ENCODE results near the gene ANKRD39.
A peak's percentile ranks its signal among the peaks of the same experiment; 100 is the strongest.
"Not testable (repeated sequence)": the region's sequence is repeated elsewhere in the genome, so short reads cannot be mapped to it uniquely, and the experiment has no call there.

Gene ANKRD39

DNA sequence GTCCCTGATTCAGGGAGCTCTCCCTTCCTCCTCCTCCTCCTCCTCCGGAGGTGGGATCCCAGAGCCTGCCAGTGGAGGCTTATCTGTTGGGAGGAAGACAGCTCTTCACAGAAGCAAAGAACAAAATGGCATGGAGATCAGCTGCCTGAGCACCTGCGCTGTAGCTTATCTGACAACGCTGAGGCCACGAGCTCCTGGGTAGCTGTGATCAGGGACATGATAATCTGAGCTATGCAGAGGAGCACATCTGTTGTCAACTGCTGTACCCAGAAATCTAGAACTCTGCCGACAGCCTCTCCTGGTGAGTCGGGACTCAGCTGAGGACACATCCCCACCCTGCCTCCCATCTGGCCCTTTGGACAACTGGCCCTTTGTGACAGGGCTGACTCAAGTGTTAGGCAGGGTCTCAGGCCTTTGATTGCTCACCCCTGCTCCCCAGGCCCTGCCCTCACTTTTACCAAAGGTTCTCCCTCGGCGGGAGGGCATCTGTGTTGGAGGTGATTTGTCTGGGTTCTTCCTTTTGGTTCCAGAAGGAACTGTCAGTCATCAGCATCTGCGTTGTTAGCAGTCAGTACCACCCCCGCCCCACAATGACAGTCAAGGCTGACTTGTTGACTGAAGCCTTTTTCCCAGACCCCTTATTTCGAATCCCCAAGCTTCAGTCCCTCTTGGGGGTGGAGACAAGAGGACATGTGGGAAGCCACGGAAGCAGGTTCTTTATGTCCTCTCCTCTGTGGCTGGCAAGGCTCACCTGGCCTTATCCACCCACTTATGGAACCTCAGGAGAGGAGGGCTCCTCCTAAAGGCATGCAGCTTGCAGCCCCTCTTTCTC is 47.6 kb downstream of the ANKRD39 start:
- DNase-seq (ENCODE audit: low read depth, low spot score), result no peak

DNA sequence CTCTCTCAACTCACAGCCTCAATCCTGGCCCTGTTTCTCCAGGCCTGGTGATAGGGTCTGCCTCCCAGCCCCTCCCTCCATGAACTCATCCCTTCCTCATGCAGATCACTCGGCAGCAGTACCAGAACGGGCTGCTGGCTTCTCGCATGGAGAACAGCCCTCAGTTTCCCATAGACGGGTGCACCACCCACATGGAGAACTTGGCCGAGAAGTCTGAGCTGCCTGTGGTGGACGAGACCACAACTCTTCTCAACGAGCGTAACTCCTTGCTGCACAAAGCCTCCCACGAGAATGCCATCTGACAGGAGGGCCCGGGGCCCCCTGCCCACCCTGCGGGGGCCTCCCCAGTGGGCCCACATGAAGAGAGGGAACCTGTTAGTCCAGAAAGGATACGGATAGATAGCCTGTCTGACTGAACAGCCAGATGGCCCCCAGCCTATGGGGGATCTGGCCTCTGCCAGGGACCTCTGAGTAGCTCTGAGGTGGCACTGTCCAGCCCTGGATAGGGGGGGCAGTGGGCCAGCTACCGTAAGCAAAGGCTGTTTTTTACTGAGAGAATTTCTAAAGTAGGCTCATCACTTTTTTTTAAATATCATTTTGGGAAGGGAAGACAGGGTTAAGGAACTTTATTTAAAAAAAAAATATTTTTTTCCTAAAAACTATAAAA is 48.5 kb downstream of the ANKRD39 start:
- DNase-seq (ENCODE audit: low read depth, low spot score), result no peak

DNA sequence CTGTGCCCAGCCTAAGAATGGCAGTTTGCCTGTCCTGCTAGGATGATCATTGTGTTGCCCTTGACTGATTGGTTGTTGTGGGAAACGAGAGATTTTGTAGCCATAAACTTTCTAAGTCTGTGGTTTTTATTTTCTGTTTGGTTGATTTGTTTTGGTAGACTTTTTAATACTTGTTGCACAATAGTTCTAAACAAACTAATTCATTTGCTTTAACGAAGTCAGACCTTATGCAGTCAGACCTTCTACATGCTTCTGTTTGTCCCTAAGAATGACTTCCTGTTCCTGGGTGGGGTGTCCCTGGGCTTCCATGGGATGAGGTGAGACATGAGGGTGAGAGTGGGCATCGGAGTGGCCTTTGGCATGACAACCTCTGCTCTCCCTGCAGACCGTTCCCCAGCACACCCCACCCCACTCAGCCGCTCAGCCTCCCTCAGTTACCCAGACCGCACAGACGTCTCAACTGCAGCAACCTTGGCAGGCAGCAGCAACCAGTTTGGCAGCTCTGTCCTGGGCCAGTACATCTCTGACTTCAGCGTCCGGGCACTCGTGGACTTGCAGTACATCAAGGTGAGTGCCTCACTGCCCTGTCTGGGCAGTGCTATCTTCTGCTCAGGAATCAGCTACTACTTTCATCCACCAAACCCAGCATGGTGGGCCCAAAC is 49.5 kb downstream of the ANKRD39 start:
- DNase-seq (ENCODE audit: low read depth, low spot score), result no peak

DNA sequence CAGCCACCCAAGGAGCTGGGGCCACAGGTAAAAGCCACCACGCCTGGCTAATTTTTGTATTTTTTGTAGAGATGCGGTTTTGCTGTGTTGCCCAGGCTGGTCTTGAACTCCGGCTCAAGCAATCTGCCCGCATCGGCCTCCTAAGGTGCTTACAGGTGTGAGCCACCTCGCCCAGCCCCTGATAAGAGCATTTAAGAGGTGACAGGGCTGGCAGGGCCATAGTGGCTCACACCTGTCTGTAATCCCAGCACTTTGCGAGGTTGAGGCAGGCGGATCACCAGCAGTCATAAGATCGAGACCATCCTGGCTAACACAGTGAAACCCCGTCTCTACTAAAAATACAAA is 50.7 kb downstream of the ANKRD39 start:
- DNase-seq (ENCODE audit: low read depth, low spot score), result no peak

DNA sequence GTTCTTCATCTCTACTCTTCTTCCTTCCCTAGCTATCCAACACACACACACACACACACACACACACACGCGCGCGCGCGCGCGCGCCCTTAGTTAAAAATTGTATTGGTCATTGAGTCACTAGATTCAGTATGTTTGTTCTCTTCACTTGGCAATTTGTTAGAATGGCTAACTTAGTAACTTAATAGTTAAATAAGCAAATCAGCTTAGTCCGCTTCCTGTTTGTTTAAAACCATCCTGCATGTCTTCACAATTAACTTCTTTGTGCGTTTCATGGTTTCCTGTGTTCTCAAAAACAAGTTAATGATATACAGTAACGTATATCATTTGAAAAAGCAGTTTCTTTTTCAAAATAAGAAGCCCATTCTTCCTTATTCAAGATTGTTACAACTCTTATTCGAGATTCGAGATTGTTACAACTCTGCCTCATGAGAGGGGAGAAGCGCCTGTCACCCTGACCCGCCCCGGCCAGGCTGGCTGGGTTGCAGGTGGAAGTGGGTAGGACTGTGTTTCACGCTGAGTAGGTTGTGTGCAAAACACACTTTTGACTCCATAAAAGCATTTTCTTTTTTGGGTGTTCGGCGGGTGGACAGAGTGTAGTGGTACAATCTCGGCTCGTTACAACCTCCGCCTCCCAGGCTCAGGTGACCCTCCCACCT is 51.2 kb downstream of the ANKRD39 start:
- DNase-seq (ENCODE audit: low read depth, low spot score), result no peak

DNA sequence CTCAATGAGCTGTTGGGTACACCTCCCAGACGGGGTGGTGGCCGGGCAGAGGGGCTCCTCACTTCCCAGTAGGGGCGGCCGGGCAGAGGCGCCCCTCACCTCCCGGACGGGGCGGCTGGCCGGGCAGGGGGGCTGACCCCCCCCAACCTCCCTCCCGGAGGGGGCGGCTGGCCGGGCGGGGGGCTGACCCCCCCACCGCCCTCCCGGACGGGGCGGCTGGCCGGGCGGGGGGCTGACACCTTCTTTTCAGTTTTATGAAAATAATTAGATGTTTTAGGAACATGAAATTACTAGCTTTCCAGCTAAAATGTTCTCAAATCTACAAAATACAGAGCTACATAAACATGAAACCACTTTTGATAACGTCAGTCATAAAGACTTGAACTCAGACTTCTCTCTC is 51.9 kb downstream of the ANKRD39 start:
- DNase-seq (ENCODE audit: low read depth, low spot score), result not testable (repeated sequence)

DNA sequence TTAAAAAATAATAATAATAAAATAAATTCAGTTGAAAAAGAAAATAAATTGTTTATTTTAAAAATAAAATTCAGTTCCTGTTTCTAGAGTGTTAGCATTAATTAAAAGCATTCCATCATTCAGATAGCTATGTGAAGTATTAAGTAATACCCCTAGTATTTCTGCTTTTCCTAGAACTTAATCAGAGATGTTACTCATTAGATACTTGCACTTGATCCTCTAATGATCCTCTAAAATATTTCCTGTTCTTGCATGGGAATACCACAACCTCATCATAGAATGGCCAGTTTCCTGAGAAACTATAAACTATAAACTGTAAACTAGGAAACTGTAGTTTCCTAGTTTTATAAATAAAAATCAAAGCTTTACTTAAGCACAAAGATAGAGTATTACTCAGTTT is 52.8 kb downstream of the ANKRD39 start:
- DNase-seq (ENCODE audit: low read depth, low spot score), result no peak

DNA sequence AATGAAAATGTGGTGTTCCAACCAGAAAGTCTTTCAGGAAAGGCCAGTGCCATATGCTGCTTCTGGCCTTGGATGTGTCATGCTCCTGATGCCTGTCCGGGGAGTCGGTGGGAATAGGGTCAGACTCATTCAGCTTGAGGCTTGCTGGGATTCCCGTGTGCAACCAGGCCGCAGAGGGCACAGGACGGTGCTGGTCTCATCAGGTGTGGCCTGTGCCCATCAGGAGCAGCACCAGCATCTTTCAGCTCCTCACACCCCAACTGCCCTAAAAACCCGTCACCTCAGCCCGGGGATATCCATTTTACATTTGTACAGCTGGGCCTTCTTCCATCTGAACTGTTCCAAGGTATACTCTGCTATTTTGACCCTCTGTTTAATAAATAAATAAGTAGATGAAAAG is 55.1 kb downstream of the ANKRD39 start:
- no peak for DNase-seq (ENCODE audit: low read depth, low spot score)

DNA sequence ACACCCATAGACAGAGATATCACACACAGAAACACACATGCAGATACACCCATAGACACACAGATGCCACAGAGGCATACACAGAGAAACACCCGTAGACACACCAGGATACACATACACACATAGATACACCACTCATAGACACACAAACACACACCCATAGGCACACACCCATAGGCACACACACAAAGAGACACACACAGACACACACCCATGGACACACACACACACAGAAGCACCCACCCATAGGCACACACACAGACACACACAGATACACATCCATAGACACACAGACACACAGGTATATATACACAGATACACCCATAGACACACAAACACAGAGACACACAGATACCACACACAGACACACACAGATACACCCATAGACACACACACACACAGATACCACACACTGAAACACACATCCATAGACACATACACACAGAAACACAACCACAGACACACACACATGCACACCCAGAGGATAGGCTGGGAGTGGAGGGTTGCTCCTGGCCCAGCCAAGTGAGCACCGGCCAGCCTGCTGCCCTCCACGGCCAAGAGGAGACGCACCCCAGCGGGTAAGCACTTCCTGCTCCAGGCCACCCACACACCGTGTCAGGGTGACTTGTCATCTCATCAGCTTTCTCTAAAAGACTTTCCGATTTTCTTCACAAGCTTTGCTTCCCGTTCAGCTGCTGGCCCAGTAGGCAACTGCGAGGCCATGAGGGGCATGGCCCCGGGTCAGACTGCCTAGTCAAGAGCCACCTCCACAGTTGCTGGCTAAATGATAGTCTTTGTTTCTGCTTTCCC is 55.8 kb downstream of the ANKRD39 start:
- DNase-seq (ENCODE audit: low read depth, low spot score), result no peak

DNA sequence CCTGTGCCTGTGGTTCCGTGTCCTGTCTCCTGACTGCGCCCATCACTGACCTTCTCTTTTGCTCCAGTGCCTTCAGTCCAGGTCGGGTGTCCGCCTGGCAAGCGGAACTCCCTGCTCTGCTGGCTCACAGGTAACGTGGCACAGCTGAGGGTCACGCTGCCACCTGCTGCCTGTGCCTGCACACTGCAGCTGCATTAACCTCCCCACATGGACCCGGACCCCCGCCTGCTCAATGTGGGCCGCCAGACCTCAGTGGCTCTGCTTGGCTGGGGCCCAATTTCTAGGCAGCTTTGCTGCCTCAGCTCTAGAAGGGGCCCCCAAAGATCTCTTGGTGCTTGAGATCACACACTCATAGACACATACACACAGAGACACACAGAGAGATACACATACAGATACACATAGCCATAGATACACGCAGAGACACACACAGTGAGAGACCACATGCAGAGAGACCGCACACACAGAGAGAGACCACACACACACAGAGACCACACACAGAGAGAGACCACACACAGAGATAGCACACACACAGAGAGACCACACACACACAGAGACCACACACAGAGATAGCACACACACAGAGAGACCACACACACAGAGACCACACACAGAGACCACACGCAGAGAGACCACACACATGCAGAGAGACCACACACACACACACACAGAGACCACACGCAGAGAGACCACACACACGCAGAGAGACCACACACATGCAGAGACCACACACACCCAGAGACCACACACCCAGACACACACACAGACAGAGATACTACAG is 56.6 kb downstream of the ANKRD39 start:
- peak; percentile 26 for DNase-seq (ENCODE audit: low read depth, low spot score)

DNA sequence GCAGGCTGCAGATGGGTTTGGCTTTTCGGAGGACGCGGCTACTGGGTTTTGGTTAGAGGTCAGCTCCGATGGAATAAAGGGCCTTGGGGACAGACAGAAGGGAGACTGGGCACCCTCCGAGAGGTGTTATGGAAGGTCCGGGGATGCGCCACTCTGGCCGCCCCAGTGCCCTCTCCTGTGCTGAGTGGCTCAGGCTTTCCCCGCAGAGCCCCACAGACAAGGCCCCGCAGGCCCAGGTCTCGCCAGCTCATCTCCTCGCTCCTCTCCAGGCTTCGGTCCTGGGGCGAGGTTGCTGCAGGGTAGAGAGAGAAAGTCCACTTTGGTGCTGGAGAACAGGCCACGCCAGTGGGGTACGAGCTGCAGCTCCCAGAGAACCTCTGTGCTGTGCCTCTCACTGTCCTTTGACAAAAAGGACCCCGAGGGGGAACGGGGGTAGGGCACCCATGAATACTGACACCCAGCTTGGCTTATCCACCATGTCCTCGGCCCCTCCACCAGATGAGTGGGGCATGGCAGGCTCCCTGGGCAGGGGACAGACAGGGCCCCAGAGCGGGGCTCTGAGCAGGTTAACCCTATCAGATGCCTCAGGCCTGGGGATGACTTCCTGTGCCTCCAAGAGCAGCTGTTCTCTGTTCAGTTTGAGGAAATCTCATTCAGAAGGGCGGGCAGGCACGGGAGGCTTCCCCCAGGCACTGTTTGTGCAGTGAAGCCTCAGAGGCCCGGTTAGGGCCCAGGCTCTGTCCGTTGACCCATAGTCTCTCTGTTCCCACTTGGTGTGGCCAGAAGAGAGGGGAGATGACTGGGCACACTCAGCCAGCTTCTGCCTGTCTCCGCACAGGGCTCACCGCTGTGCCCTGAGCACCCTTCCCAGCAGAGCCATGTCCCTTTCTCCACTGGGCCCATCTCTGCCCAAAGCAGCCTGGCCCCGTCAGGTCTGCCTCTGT is 57.5 kb downstream of the ANKRD39 start:
- no peak for DNase-seq (ENCODE audit: low read depth, low spot score)

DNA sequence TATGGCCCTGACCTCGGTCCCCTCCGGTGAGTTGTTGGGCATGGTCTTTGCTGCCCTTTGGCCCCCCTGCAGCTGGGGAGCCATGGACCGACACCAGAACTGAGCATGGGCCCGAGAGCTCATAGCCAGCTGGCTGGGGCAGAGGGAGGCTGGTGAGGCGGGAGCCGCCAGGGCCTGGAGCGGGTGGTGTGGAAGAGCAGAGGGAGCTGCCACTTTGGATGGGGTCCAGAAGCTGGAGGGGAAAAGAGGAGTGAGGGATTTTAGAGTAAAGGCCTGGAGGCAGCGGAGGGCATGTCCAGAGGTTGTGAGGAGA is 58.2 kb downstream of the ANKRD39 start:
- no peak for DNase-seq (ENCODE audit: low read depth, low spot score)

DNA sequence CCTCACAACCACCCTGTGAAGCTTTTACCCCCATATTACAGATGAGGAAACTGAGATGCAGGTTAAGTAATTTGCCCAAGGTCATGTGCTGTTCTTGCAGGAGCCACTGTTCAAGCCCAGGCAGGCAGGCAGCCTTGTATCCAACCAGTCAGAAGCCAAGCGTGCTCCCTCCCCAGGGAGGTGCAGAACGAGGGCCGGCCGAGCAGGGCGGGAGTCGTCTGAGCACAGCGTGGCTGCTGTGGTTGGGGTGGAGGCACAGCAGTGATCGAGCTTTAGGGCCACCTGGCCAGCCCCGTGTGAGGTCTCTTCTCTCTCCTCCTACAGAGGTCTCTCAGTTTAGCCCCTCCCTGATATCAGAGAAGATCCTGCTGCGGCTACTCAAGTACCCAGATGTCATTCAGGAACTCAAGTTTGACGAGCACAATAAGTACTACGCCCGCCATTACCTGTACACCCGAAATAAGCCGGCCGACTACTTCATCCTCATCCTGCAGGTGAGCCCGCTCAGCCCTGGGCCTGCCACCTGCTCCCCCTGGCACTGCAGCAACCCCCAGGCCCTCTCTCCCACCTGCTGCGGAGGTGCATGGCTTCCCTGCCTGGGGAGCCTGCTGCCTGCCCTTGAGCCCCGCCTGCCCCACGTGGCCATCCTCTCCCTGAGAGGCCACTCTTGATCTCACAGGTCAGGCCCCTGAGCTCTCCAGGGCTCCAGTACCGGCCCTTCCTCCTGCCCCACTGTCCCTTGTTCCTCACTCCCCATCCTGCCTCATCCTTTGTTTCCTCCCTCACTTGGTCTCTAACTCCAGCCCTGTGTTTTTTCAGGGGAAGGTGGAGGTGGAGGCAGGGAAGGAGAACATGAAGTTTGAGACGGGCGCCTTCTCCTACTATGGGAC is 58.8 kb downstream of the ANKRD39 start:
- DNase-seq (ENCODE audit: low read depth, low spot score), result no peak

All from activated CD4-positive, CD25-positive, alpha-beta regulatory T cell treated with anti-CD3 and anti-CD28 coated beads, Interleukin-2, amount 50 U/mL, for 16 hours (primary cell).